Hepatocyte (in vitro differentiated cells): ENCODE measurements around the gene DOCK3. TPM values are rescaled to one million over a fixed set of nuclear protein-coding genes. Genes with fewer than 3 reads are reported as not detected.
"Not testable (repeated sequence)": the region's sequence is repeated elsewhere in the genome, so short reads cannot be mapped to it uniquely, and the experiment has no call there.

Source experiments
- DNase-seq: peaks from one replicate; pipeline ENCODE4 v3.0.0-alpha.2; 2016; ENCODE audit warnings: low spot score
- H2AFZ ChIP-seq: fragments of 200-600 bp; sonication (generic); 2 replicates; pipeline ENCODE4 v1.6.0; 2016; ENCODE audit warnings: antibody characterized with exemption, mild to moderate bottlenecking
- H3K27ac ChIP-seq: fragments of 200-600 bp; sonication (generic); 2 replicates; pipeline ENCODE4 v1.5.1; 2016; ENCODE audit warnings: mild to moderate bottlenecking
- H3K27me3 ChIP-seq: fragments of 200-600 bp; sonication (generic); 2 replicates; pipeline ENCODE4 v1.6.1; 2016
- H3K36me3 ChIP-seq: fragments of 200-600 bp; sonication (generic); replicated peaks from 2 replicates; pipeline ENCODE4 v1.5.1; 2016; ENCODE audit warnings: low read depth; ENCODE audit not compliant: insufficient read depth
- H3K4me1 ChIP-seq: fragments of 200-600 bp; sonication (generic); 2 replicates; pipeline ENCODE4 v1.5.1; 2016; ENCODE audit warnings: mild to moderate bottlenecking, moderate library complexity; ENCODE audit not compliant: insufficient read depth
- H3K4me2 ChIP-seq: fragments of 200-600 bp; sonication (generic); 2 replicates; pipeline ENCODE4 v1.6.0; 2016
- H3K4me3 ChIP-seq: fragments of 200-600 bp; sonication (generic); 2 replicates; pipeline ENCODE4 v1.5.1; 2016; ENCODE audit warnings: mild to moderate bottlenecking
- H3K79me2 ChIP-seq: fragments of 200-600 bp; sonication (generic); 2 replicates; pipeline ENCODE4 v1.6.0; 2017; ENCODE audit warnings: mild to moderate bottlenecking
- H3K9me2 ChIP-seq: fragments of 200-600 bp; sonication (generic); replicated peaks from 2 replicates; pipeline ENCODE4 v1.6.0; 2017; ENCODE audit warnings: mild to moderate bottlenecking; ENCODE audit not compliant: insufficient read depth
- H3K9me3 ChIP-seq: fragments of 200-600 bp; sonication (generic); 2 replicates; pipeline ENCODE4 v1.5.1; 2016; ENCODE audit warnings: low read depth, mild to moderate bottlenecking
- H4K20me1 ChIP-seq: fragments of 200-600 bp; sonication (generic); 2 replicates; pipeline ENCODE4 v1.6.0; 2016; ENCODE audit warnings: mild to moderate bottlenecking; ENCODE audit not compliant: insufficient read depth, poor library complexity, severe bottlenecking
- EZH2 ChIP-seq: fragments of 200-600 bp; sonication (generic); IDR thresholded peaks from 2 replicates; pipeline ENCODE4 v1.6.1; 2016; ENCODE audit warnings: antibody characterized with exemption, mild to moderate bottlenecking, borderline replicate concordance
- EZH2phosphoT487 ChIP-seq: fragments of 200-600 bp; sonication (generic); IDR thresholded peaks from one replicate; pipeline ENCODE4 v1.6.1; 2018; ENCODE audit warnings: antibody characterized with exemption, mild to moderate bottlenecking, low read depth, moderate library complexity; ENCODE audit not compliant: unreplicated experiment, severe bottlenecking
- WGBS: methylation state at CpG from one replicate; pipeline ENCODE4 v1.1.6; 2016; ENCODE audit warnings: low lambda C conversion rate; ENCODE audit errors: missing lambda C conversion rate; 5-methylcytosine and 5-hydroxymethylcytosine counted together
- polyA plus RNA-seq: library from polyadenylated mRNA; unstranded; fragments of >200 nt; fragmentation: Nextera tagmentation; extraction: Ambion mirVana; gene quantifications from 2 replicates; pipeline ENCODE4 v1.2.1, GENCODE V29; 2016
- total RNA-seq: library from RNA; depleted of rRNA; stranded (reverse); fragments of >200 nt; gene quantifications from 2 replicates; pipeline ENCODE4 v1.2.3, GENCODE V29; 2014
- TF ChIP-seq, protein P1 (sequence below): fragments of 200-600 bp; sonication (generic); IDR thresholded peaks from 2 replicates; pipeline ENCODE4 v1.5.1; 2016; ENCODE audit warnings: antibody characterized with exemption, mild to moderate bottlenecking; ENCODE audit not compliant: poor library complexity

Gene DOCK3
- total and polyA plus RNA-seq, 2 experiments from 2014 or later, result 0.77 to 1.6 TPM

DNA sequence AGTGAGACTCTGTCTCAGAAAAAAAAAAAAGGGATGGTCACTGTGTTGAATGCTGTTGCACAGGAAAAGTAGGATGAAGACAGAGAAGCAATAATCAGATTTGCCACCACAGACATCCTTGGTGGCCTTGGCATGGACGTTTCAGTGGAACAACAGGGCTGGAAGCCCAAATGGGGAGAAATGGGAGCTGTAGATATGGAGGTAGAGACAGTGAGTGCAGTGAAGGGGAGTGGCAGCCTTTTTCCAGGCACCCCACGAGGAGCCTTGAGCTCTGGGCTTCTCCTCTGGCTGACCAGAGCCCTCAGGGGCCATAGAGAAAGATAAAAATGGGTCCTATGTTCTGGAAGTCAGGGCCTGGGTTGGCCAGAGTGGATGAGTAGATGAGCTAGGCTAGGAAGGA is 12.3 kb upstream of the DOCK3 start:
- Histone ChIP-seq H3K9me2 (no peaks in the 10 kb centered on the region), H3K4me2 (no peak overlapping the region), H3K79me2 (no peaks in the 10 kb centered on the region), H3K4me1 (no peaks in the 10 kb centered on the region), H4K20me1 (no peaks in the 10 kb centered on the region), H3K27ac (no peak overlapping the region), H2AFZ (no peak overlapping the region), H3K27me3 (peaks cover 7% of the 10 kb centered on the region), H3K4me3 (no peak overlapping the region), H3K36me3 (no peaks in the 10 kb centered on the region), H3K9me3 (no peaks in the 10 kb centered on the region)
- DNase-seq, result no peak
- TF ChIP-seq EZH2 (no peak), EZH2phosphoT487 (no peak)
- TF ChIP-seq, protein P1, sequence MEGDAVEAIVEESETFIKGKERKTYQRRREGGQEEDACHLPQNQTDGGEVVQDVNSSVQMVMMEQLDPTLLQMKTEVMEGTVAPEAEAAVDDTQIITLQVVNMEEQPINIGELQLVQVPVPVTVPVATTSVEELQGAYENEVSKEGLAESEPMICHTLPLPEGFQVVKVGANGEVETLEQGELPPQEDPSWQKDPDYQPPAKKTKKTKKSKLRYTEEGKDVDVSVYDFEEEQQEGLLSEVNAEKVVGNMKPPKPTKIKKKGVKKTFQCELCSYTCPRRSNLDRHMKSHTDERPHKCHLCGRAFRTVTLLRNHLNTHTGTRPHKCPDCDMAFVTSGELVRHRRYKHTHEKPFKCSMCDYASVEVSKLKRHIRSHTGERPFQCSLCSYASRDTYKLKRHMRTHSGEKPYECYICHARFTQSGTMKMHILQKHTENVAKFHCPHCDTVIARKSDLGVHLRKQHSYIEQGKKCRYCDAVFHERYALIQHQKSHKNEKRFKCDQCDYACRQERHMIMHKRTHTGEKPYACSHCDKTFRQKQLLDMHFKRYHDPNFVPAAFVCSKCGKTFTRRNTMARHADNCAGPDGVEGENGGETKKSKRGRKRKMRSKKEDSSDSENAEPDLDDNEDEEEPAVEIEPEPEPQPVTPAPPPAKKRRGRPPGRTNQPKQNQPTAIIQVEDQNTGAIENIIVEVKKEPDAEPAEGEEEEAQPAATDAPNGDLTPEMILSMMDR, result no peak
- WGBS, result 59% methylated on average over 2 of the region's 2 CpGs

DNA sequence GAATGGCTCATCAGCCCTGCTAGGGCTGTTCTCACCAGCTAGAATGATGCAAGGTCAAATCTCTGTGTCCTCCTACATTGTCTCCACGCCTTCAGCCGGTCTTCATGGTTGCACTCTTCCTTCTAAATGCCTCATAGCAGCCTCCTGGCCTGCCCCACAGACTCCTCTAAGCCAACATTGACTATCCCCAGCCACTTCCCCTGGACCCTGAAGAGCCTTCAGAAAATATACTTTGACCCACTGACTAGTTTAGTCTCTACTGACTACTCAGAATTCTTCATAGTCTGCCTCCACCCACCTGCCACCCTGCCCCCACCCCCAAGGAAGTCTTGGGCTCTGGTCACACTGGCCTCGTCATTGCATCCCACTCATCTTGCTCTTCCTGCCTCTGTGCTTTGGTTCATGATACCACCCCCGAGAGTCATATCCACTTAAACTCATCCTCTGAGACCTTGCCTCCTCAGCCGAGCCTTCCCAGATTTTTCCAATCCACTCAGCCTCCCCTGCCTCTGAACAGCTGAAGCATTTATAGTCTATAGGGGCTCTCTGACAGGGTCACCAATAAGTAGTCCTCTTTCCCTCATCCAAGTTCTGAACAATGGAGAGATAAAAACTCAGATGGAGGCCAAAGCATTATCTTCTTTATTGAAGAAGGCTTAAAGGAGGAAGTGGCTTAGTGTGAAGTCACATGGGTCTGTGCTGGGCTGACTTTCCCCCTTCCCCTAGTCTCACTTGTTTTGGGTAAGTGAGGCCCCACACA is 9.5 kb upstream of the DOCK3 start:
- no peaks in the 10 kb centered on the region for H3K9me3 ChIP-seq
- no peak overlapping the region for H3K27ac ChIP-seq
- peaks cover 20% of the 10 kb centered on the region for H3K27me3 ChIP-seq
- H3K4me3 ChIP-seq, result no peak overlapping the region
- no peaks in the 10 kb centered on the region for H3K79me2 ChIP-seq
- no peak overlapping the region for H2AFZ ChIP-seq
- H3K9me2 ChIP-seq, result no peaks in the 10 kb centered on the region
- WGBS, result 86% methylated on average over 5 of the region's 5 CpGs
- H3K36me3 ChIP-seq, result no peaks in the 10 kb centered on the region
- no peaks in the 10 kb centered on the region for H4K20me1 ChIP-seq
- DNase-seq, result no peak
- H3K4me2 ChIP-seq, result no peak overlapping the region
- TF ChIP-seq EZH2phosphoT487 (no peak), EZH2 (no peak)
- TF ChIP-seq, protein P1, result no peak
- H3K4me1 ChIP-seq, result no peaks in the 10 kb centered on the region

DNA sequence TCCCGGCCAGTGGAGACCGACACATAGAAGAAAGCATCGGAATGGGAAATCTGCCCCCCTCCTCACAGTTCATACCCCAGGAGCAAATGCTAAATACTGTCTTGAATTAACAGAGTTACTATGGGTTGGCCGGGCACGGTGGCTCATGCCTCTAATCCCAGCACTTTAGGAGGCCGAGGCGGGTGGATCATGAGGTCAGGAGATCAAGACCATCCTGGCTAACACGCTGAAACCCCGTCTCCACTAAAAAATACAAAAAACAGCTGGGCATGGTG is 8.9 kb upstream of the DOCK3 start:
- H3K27me3 ChIP-seq, result peaks cover 25% of the 10 kb centered on the region
- not testable (repeated sequence) for H3K4me1 ChIP-seq, H2AFZ ChIP-seq, DNase-seq, H3K36me3 ChIP-seq, H3K79me2 ChIP-seq, H3K9me3 ChIP-seq, H3K27ac ChIP-seq, H3K4me3 ChIP-seq, H3K4me2 ChIP-seq, H3K9me2 ChIP-seq, H4K20me1 ChIP-seq
- WGBS, result 89% methylated on average over 9 of the region's 9 CpGs

DNA sequence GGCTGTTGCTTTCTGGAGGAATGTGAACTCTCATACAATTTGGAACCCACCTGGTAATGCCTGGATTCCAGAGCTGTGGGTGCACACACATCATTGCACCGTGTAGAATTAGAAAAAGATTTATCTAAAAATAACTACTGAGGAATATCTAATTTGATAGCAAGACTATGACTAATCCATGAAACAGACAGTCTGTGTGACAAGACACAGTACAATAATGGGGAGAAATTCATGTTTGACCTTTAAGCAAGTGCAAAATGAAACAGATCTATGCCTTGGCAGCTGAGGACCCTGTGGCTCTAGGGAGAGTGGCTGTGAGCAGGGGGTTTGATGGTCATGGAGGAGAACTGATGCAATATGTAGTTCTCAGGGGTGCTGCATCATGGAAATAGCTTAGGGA is 7.9 kb upstream of the DOCK3 start:
- Histone ChIP-seq H3K4me3 (no peak overlapping the region), H3K27me3 (peaks cover 35% of the 10 kb centered on the region), H3K36me3 (no peaks in the 10 kb centered on the region), H3K4me2 (no peak overlapping the region), H3K4me1 (no peaks in the 10 kb centered on the region), H2AFZ (no peak overlapping the region), H3K79me2 (no peaks in the 10 kb centered on the region), H3K27ac (no peak overlapping the region), H3K9me3 (no peaks in the 10 kb centered on the region), H3K9me2 (no peaks in the 10 kb centered on the region), H4K20me1 (no peaks in the 10 kb centered on the region)
- TF ChIP-seq EZH2 (no peak), EZH2phosphoT487 (no peak)
- TF ChIP-seq, protein P1, result no peak
- DNase-seq, result no peak
- WGBS, result 86% methylated on average over 1 of the region's 1 CpG
